IMR-90 (cell line): ENCODE data around the gene ITPRIP. TPM values are rescaled to one million over a fixed set of nuclear protein-coding genes. Genes with fewer than 3 reads are reported as not detected.

ENCODE experiments used
- ATAC-seq: fragments of 200-7000 bp; cut with Tn5 transposase; 2 replicates; pipeline ENCODE4 v1.9.1; 2020; ENCODE audit warnings: low read depth, mild to moderate bottlenecking, moderate library complexity
- BruUV-seq: library from RNA; stranded (reverse); fragments of 400-500 nt; replicated peaks from 2 replicates; lab custom pipeline; 2021; lab: Mats Ljungman, UMichigan
- CTCF ChIA-PET: fragments of 300-600 bp; formaldehyde crosslinking; extraction: SDS; loops from one replicate; lab custom pipeline; 2021; ENCODE audit warnings: antibody characterized with exemption; lab: Yijun Ruan, JAX
- POLR2A ChIA-PET: fragments of 300-600 bp; sonication (Branson Sonifier 250); formaldehyde crosslinking; loops from one replicate; lab custom pipeline; 2022; ENCODE audit warnings: antibody characterized with exemption; ENCODE audit not compliant: unreplicated experiment; lab: Charles Lee
- DNase-seq: peaks from one replicate; pipeline ENCODE4 v3.0.0; 2013
- H2AFZ ChIP-seq: replicated peaks from 2 replicates; pipeline ENCODE3; 2013; ENCODE audit warnings: low read length, mild to moderate bottlenecking; ENCODE audit not compliant: poor library complexity
- H2AK5ac ChIP-seq: 2 replicates; pipeline ENCODE4 v1.6.1; 2013; ENCODE audit warnings: low read depth, low read length, inconsistent platforms
- H2AK9ac ChIP-seq: replicated peaks from 2 replicates; pipeline ENCODE3; 2013; ENCODE audit warnings: mild to moderate bottlenecking, low read depth, low read length, moderate library complexity; ENCODE audit not compliant: poor library complexity
- H2BK120ac ChIP-seq: 2 replicates; pipeline ENCODE4 v1.6.1; 2013; ENCODE audit warnings: low read depth, low read length, inconsistent platforms
- H2BK15ac ChIP-seq: 3 replicates; pipeline ENCODE4 v1.6.1; 2013; ENCODE audit warnings: low read depth, low read length, inconsistent platforms
- H2BK20ac ChIP-seq: 2 replicates; pipeline ENCODE4 v1.6.1; 2013; ENCODE audit warnings: low read depth, mild to moderate bottlenecking, inconsistent platforms, low read length, moderate library complexity
- H2BK5ac ChIP-seq: 2 replicates; pipeline ENCODE4 v1.6.1; 2013; ENCODE audit warnings: mild to moderate bottlenecking, low read depth, low read length, inconsistent platforms; ENCODE audit not compliant: poor library complexity, severe bottlenecking
- H3K14ac ChIP-seq: replicated peaks from 2 replicates; pipeline ENCODE4 v1.6.1; 2013; ENCODE audit warnings: low read depth, low read length, inconsistent platforms
- H3K18ac ChIP-seq: 2 replicates; pipeline ENCODE4 v1.6.1; 2013; ENCODE audit warnings: low read depth, low read length, control low read depth
- H3K23ac ChIP-seq: 2 replicates; pipeline ENCODE4 v1.6.1; 2013; ENCODE audit warnings: low read depth, low read length, inconsistent platforms
- H3K27ac ChIP-seq: 2 replicates; pipeline ENCODE4 v1.5.1; 2013; ENCODE audit warnings: mild to moderate bottlenecking, control low read depth, low read length; ENCODE audit not compliant: insufficient read depth
- H3K27me3 ChIP-seq: 2 replicates; pipeline ENCODE4 v1.6.1; 2013; ENCODE audit warnings: low read length; ENCODE audit not compliant: control insufficient read depth, insufficient read depth
- H3K36me3 ChIP-seq: 2 replicates; pipeline ENCODE4 v1.6.1; 2013; ENCODE audit warnings: low read length, mixed read lengths; ENCODE audit not compliant: control insufficient read depth, insufficient read depth
- H3K4ac ChIP-seq: 2 replicates; pipeline ENCODE4 v1.6.1; 2013; ENCODE audit warnings: low read depth, low read length, inconsistent platforms
- H3K4me1 ChIP-seq: 2 replicates; pipeline ENCODE4 v1.6.1; 2013; ENCODE audit warnings: low read length, mixed read lengths; ENCODE audit not compliant: control insufficient read depth, insufficient read depth
- H3K4me2 ChIP-seq: 2 replicates; pipeline ENCODE4 v1.6.1; 2013; ENCODE audit warnings: low read depth, mild to moderate bottlenecking, control low read depth, low read length, moderate library complexity
- H3K4me3 ChIP-seq: 2 replicates; pipeline ENCODE4 v1.5.1; 2013; ENCODE audit warnings: low read depth, mild to moderate bottlenecking, control low read depth, low read length, moderate library complexity; ENCODE audit not compliant: insufficient read depth
- H3K56ac ChIP-seq: 2 replicates; pipeline ENCODE4 v1.6.1; 2013; ENCODE audit warnings: low read length, inconsistent platforms; ENCODE audit not compliant: insufficient read depth; ENCODE audit errors: extremely low read depth
- H3K79me1 ChIP-seq, 2 experiments: 2 replicates each; pipeline ENCODE4 v1.6.1; 2013; ENCODE audit warnings: low read length in 2 of 2, inconsistent platforms in 1 of 2, low read depth in 1 of 2
- H3K9ac ChIP-seq: 2 replicates; pipeline ENCODE4 v1.6.1; 2013; ENCODE audit warnings: low read depth, low read length, control low read depth
- H3K9me1 ChIP-seq: 2 replicates; pipeline ENCODE4 v1.6.1; 2013; ENCODE audit warnings: low read length, inconsistent platforms; ENCODE audit not compliant: insufficient read depth
- H3K9me3 ChIP-seq: 2 replicates; pipeline ENCODE4 v1.6.1; 2013; ENCODE audit warnings: low read length; ENCODE audit not compliant: control insufficient read depth, insufficient read depth
- H4K20me1 ChIP-seq: 2 replicates; pipeline ENCODE4 v1.6.1; 2013; ENCODE audit warnings: low read length, inconsistent platforms; ENCODE audit not compliant: insufficient read depth
- H4K5ac ChIP-seq: 2 replicates; pipeline ENCODE4 v1.6.1; 2013; ENCODE audit warnings: mild to moderate bottlenecking, low read depth, low read length, control low read depth
- H4K8ac ChIP-seq, 2 experiments: 2 replicates each; pipeline ENCODE4 v1.6.1; 2013; ENCODE audit warnings: low read depth in 2 of 2, low read length in 2 of 2, control low read depth in 1 of 2, inconsistent platforms in 1 of 2
- H4K91ac ChIP-seq: 2 replicates; pipeline ENCODE4 v1.6.1; 2013; ENCODE audit warnings: low read depth, low read length, inconsistent platforms; ENCODE audit not compliant: insufficient read depth
- BHLHE40 ChIP-seq: fragments of 150-350 bp; IDR thresholded peaks from 2 replicates; pipeline ENCODE4 v1.6.1; 2016; ENCODE audit warnings: mild to moderate bottlenecking, low read depth, low read length
- CEBPB ChIP-seq: IDR thresholded peaks from 2 replicates; pipeline ENCODE4 v1.6.1; 2012; ENCODE audit warnings: low read depth, low read length, improper control_type of control experiment
- FOS ChIP-seq: fragments of 150-350 bp; IDR thresholded peaks from 2 replicates; pipeline ENCODE4 v1.6.1; 2016; ENCODE audit warnings: low read depth, low read length
- MAFK ChIP-seq: IDR thresholded peaks from 2 replicates; pipeline ENCODE4 v1.6.1; 2012; ENCODE audit warnings: low read depth, low read length, improper control_type of control experiment
- MAZ ChIP-seq: IDR thresholded peaks from 2 replicates; pipeline ENCODE4 v1.6.1; 2012; ENCODE audit warnings: low read depth, mild to moderate bottlenecking, low read length, improper control_type of control experiment, moderate library complexity, borderline replicate concordance
- MXI1 ChIP-seq: IDR thresholded peaks from 2 replicates; pipeline ENCODE4 v1.6.1; 2012; ENCODE audit warnings: low read depth, mild to moderate bottlenecking, low read length, moderate library complexity, borderline replicate concordance
- NFE2L2 ChIP-seq: fragments of 150-350 bp; IDR thresholded peaks from 2 replicates; pipeline ENCODE4 v1.6.1; 2016; ENCODE audit warnings: low read depth, mild to moderate bottlenecking, low read length
- POLR2A ChIP-seq: IDR thresholded peaks from 2 replicates; pipeline ENCODE4 v1.6.1; 2012; ENCODE audit warnings: mild to moderate bottlenecking, low read depth, low read length
- RAD21 ChIP-seq: IDR thresholded peaks from 2 replicates; pipeline ENCODE4 v1.6.1; 2012; ENCODE audit warnings: low read length, improper control_type of control experiment
- RFX5 ChIP-seq: IDR thresholded peaks from 2 replicates; pipeline ENCODE4 v1.8.0; 2012; ENCODE audit warnings: low read depth, mild to moderate bottlenecking, low read length, moderate library complexity
- SMC3 ChIP-seq: fragments of 150-350 bp; IDR thresholded peaks from 2 replicates; pipeline ENCODE4 v1.6.1; 2016; ENCODE audit warnings: low read depth, mild to moderate bottlenecking, antibody characterized with exemption, low read length, moderate library complexity
- WGBS, 2 experiments: methylation state at CpG; one replicate each; pipeline versions ENCODE4 v1.1.5 to v1.1.7; 2013; ENCODE audit warnings: missing lambda C conversion rate in 2 of 2; ENCODE audit not compliant: insufficient read length in 1 of 2; ENCODE audit errors: extremely low coverage in 2 of 2; 5-methylcytosine and 5-hydroxymethylcytosine counted together
- dilution Hi-C: fragments of 300-500 bp; cut with HindIII; formaldehyde crosslinking; loops from one replicate; pipeline ENCODE4 v1.14.3; 2018; ENCODE audit warnings: low sequenced_read_pairs; ENCODE audit not compliant: unreplicated experiment
- in situ Hi-C: fragments of 300-500 bp; cut with MboI; formaldehyde crosslinking; loops from 3 replicates; pipeline ENCODE4 v1.14.3; 2019; ENCODE audit warnings: low sequenced_read_pairs, inconsistent platforms, mixed read lengths
- intact Hi-C: fragments of 100-400 bp; cut with micrococcal nuclease; formaldehyde crosslinking; loops from 2 replicates; pipeline ENCODE4 v1.10.0; 2022
- polyA plus RNA-seq, 3 experiments: library from polyadenylated mRNA; depleted of rRNA; stranded (reverse); fragments of >200 nt; gene quantifications; 2 replicates each; pipeline ENCODE4 v1.2.3, GENCODE V29; 2012; ENCODE audit warnings: low replicate concordance in 1 of 3
- total RNA-seq: library from RNA; depleted of rRNA; stranded (reverse); fragments of >200 nt; gene quantifications from 2 replicates; pipeline ENCODE4 v1.2.3, GENCODE V29; 2012
- TF ChIP-seq, protein P1 (sequence below): conservative IDR thresholded peaks from 2 replicates; pipeline ENCODE4 v1.5.1; 2012; ENCODE audit warnings: mild to moderate bottlenecking, low read depth, low read length, improper control_type of control experiment
- TF ChIP-seq, protein P2 (sequence below): fragments of 150-350 bp; IDR thresholded peaks from 2 replicates; pipeline ENCODE4 v1.6.1; 2017; ENCODE audit warnings: mild to moderate bottlenecking, antibody characterized with exemption, low read length, low read depth

ITPRIP gene
- total and polyA plus RNA-seq, 2 of the 4 experiments (the other 2 are of a cell fraction), result 7.5 to 31.9 TPM

GRCh38 chr10:104334965-104335650 is 3.2 kb downstream of the ITPRIP start (continued):
- no peak for TF ChIP-seq RFX5
- TF ChIP-seq POLR2A, result no peak

DNA sequence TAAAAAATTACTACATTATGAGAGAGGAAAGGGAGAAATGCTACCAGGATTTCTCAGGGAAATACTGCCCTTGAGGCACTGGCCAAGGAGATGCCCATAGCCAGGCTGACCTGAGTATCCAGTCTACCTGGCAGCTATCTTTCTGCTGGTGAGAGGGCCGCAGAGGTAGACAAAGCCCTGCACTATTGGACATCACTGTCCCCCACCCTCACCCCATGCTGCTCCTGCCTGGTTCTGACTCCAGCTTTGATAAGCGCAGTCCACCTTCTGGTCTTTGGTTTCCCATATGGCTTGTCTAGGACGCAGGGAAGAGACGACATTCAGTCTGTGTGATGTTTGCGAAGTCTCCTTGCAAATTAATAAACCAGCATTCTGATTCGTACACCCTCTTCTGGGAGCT is 3.7 kb downstream of the ITPRIP start:
- Histone ChIP-seq H3K27ac (no peak overlapping the region), H3K4me1 (peaks cover 50% of the 10 kb centered on the region), H2AFZ (no peak overlapping the region), H2BK20ac (no peak overlapping the region), H4K91ac (peak overlapping the region; percentile 26; the same call in 1 of the 2 replicates), H2AK5ac (no peak overlapping the region), H3K23ac (0 out of 2 replicates have a peak overlapping the region, but pooled peaks have one; percentile 32), H3K4me3 (no peak overlapping the region), H3K14ac (no peak overlapping the region), H4K8ac (no peak overlapping the region), H2BK15ac (no peak overlapping the region), H3K9me1 (peaks cover 44% of the 10 kb centered on the region), H3K9ac (no peak overlapping the region), H3K56ac (no peak overlapping the region), H4K5ac (no peak overlapping the region), H2BK5ac (no peak overlapping the region), H3K79me1 (peaks cover 2 to 68% of the 10 kb centered on the region in 2 experiments; a peak in 2 of 4 replicates), H2AK9ac (no peak overlapping the region), H3K9me3 (no peaks in the 10 kb centered on the region), H4K20me1 (peaks cover 73% of the 10 kb centered on the region), H3K18ac (no peak overlapping the region), H3K27me3 (no peaks in the 10 kb centered on the region), H3K4ac (no peak overlapping the region), H2BK120ac (no peak overlapping the region), H3K4me2 (no peak overlapping the region), H3K36me3 (peaks cover 3% of the 10 kb centered on the region; the same call in 1 of the 2 replicates)
- ATAC-seq, result no peak
- dilution Hi-C loops (no loop called here), in situ Hi-C loops (no loop called here), intact Hi-C loops (no loop called here)
- 100% methylated on average over 2 of the region's 6 CpGs; no CpG with 5 or more reads in 1 of the 2 experiments for WGBS, 2 experiments
- CTCF ChIA-PET, result no interaction called here
- DNase-seq, result no peak
- POLR2A ChIA-PET, result no interaction called here
- no TSS peak for BruUV-seq
- TF ChIP-seq BHLHE40 (no peak), MXI1 (no peak), MAFK (no peak), RAD21 (no peak), SMC3 (no peak), CEBPB (no peak), RFX5 (no peak), MAZ (no peak), FOS (no peak), NFE2L2 (no peak)
- TF ChIP-seq, protein P1, sequence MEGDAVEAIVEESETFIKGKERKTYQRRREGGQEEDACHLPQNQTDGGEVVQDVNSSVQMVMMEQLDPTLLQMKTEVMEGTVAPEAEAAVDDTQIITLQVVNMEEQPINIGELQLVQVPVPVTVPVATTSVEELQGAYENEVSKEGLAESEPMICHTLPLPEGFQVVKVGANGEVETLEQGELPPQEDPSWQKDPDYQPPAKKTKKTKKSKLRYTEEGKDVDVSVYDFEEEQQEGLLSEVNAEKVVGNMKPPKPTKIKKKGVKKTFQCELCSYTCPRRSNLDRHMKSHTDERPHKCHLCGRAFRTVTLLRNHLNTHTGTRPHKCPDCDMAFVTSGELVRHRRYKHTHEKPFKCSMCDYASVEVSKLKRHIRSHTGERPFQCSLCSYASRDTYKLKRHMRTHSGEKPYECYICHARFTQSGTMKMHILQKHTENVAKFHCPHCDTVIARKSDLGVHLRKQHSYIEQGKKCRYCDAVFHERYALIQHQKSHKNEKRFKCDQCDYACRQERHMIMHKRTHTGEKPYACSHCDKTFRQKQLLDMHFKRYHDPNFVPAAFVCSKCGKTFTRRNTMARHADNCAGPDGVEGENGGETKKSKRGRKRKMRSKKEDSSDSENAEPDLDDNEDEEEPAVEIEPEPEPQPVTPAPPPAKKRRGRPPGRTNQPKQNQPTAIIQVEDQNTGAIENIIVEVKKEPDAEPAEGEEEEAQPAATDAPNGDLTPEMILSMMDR, result no peak
- TF ChIP-seq, protein P2, sequence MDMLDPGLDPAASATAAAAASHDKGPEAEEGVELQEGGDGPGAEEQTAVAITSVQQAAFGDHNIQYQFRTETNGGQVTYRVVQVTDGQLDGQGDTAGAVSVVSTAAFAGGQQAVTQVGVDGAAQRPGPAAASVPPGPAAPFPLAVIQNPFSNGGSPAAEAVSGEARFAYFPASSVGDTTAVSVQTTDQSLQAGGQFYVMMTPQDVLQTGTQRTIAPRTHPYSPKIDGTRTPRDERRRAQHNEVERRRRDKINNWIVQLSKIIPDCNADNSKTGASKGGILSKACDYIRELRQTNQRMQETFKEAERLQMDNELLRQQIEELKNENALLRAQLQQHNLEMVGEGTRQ, result no peak
